HG03108 (cell line): ENCODE results near the gene CCDC30.
"Not testable (repeated sequence)": the region's sequence is repeated elsewhere in the genome, so short reads cannot be mapped to it uniquely, and the experiment has no call there.

Experiments used
- ATAC-seq: cut with Tn5 transposase; IDR thresholded peaks from one replicate; pipeline ENCODE4 v1.9.1; 2021; ENCODE audit warnings: moderate library complexity; ENCODE audit not compliant: unreplicated experiment

Gene CCDC30

DNA sequence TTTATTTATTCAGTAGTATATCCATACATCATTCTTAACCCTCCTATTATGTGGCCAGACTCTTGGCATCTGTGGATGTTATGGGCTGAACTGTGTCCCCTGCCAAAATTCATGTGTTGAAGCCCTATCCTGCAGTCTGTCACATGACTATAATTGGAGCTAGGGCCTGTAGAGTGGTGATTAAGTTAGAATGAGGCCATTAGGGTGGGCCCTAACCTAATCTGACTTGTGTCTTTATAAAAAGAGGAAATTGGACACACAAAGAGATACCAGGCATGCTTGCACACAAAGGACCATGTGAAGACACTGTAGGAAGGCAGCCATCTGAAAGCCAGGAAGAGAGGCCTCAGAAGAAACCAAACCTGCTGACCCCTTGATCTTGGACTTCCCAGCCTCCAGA is 13.8 kb upstream of the CCDC30 start:
- no peak for ATAC-seq

- no peak for ATAC-seq
These were observed 13.0 kb upstream of the CCDC30 start for GRCh38 chr1:42450061-42450460.

DNA sequence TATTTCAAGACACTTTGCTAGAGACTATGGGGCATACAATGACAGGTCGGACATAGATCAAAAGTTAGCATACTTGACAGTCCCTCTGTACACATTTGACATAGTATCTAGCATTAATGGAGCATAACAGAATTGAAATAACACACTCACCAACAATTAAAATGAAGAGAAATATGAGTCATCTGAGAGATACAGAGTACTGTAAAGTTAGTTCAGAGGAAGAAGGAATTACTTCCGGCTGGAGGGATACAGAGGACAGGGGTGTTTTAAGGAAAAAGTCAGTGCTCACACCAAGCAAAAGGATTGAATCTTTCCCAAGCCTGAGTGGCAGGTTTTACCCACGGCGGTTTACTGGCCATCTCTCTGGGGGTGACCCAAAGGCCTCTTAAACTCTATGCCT is 9.7 kb upstream of the CCDC30 start:
- no peak for ATAC-seq

DNA sequence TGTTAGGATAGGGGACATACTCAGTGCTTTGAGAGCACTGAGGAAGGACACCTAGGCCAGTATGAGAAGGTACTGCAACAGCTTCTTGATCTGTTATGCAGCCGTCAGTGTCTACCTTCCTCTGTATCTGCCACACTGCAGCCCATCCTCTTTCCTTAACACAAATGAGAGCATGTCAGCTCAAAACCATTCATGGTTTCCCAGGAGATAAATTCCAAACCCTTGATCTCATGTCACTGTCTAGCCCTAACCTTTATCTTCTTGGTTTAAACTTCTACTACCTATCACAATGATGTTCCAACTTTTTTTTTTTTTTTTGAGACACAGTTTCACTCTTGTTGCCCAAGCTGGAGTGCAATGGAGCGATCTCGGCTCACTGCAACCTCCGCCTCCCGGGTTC is 8.7 kb upstream of the CCDC30 start:
- ATAC-seq: no peak

DNA sequence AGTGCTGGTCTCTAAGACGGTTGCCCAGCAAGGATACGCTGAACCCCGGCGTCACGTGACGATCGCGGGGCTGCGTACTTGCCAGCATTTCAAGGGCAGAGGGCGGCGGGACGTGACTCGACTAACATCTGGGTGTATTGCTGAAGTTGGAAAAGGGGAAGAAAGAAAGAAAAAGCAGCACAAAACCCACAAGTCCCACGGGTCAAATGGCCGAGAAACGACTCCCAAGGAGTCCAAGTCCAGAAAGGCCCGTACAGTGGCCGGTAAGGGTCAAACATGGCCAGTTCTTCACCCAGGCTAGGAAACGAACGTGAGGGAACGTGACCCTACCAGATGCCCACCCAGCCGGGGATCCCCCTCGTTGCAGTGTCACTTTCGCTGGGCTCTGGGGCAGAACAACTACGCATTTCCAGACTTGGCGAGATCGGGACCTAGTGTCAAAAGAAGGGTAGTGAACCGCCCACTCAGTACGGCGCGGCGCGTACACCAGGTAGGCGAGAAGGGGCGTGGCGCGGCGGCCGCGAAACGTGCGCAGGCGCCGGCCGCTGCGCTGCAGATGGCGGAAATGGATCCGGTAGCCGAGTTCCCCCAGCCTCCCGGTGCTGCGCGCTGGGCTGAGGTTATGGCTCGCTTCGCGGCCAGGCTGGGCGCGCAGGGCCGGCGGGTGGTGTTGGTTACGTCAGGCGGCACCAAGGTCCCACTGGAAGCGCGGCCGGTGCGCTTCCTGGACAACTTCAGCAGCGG is 6.9 kb upstream of the CCDC30 start, which contains the start of the genes PPCS and ZMYND12:
PPCS (plus strand) TSS at position 534 of the 744 bp plus-strand sequence; CDS start at position 557, 23 bp downstream.
ZMYND12 (minus strand) TSS at position 13 of the 744 bp plus-strand sequence. CDS start 25 bp downstream, outside the sequence.
- ATAC-seq: peak; percentile 73

- peak; percentile 42 for ATAC-seq
These were observed 6.4 kb upstream of the CCDC30 start for GRCh38 chr1:42456754-42457089.

- no peak for ATAC-seq
These were observed 1.9 kb upstream of the CCDC30 start for GRCh38 chr1:42461196-42461595.

DNA sequence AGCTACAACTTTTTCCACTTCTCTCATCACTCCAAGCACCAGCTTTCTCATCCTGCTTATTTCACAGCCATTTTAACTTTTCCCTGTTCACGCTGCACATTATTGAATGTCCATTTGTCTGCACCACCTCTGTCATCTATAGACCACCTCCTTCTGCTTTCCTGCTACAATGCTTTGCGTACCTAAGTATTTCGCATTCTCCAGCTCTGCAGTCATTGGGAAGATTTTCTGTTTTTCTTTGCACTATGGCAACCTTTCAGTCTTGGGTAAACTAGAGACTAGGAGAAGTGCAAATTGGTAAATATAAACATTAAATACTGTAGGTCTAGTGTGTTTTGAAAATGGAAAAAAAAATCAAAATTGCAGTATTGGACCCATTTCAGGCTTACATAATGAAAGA is 835 bp downstream of the CCDC30 start:
- ATAC-seq: no peak

DNA sequence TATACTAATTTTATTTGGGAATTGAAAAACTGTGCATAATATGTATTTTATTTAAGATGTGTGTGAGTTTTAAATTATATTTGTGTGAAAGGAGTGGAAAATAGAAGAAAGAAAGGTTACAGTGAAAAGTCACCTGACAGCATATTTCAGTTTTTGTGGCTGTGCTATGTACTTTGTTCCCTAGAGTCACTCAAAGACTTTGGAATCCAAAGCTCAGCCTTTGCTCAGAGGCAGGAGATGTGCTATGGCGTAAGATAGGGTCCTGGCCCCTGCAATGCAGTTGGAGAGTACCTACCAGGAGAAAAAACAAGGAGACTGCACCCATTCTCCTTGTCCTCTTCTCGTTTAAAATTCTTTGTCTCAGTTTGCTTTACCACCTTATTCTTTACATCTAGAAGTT is 2.9 kb downstream of the CCDC30 start:
- no peak for ATAC-seq

- ATAC-seq: no peak
These were observed 6.6 kb downstream of the CCDC30 start for GRCh38 chr1:42469727-42470126.

DNA sequence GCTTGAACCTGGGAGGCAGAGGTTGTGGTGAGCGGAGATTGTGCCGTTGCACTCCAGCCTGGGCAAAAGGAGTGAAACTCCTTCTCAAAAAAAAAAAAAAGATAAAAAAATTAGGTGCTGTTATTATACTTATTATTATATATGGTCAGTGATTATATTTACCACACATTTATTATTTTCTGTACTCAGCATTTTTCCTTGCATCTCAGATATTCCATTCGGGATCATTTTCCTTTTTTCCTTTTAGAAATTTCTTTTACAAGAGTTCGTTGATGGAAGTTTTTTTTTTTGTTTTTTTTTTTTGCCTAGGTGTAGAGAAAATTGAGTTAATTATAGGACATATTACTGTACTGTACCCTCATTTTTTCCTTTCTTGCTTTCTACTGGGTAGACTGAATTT is 13.5 kb downstream of the CCDC30 start:
- ATAC-seq: no peak

GRCh38 chr1:42477354-42477753 is 14.3 kb downstream of the CCDC30 start:
- not testable (repeated sequence) for ATAC-seq

DNA sequence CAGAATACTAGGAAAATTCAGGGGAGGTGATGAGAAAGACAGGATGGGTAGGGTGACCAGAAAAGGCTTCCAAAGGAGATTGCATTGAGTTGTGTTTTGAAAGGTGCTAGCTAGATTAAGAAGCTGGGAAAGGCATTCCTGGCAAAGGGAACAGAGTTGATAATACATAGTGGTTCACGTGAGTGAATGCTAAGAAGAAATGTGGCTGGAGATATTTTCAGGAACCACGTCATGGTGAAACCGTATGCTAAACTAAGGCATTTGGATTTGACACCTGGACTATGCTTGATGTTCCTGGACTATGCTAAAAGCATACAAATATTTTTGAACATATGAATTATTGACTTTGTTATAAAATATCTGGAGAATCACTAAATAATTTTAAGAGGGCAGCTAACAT is 14.7 kb downstream of the CCDC30 start:
- ATAC-seq: no peak

GRCh38 chr1:42479621-42480020 is 16.5 kb downstream of the CCDC30 start:
- ATAC-seq: no peak

GRCh38 chr1:42480921-42481320 is 17.8 kb downstream of the CCDC30 start:
- ATAC-seq: no peak

DNA sequence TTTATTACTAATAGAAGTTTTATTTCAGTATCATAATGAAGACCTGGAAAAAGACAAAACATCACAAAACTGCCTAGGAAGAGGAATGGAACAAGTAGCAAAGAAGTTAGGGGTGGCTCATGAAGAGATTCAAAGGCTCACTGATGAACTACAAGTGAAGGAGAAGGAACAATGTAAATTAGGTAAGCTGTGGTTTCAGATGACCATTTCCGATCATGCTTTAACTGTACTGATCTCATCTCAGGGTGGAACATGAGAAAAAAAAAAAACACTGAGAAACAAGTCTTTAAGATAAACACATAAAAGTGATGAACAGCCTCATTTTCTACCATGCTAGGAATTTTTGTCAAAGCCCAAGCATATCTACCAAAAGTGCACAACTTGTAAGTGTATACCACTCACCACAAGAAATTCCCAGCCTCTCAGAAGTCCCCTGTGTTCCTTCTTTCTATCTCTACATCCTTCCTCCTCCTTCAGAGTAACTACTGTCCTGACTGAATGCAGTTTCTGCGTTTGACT is 19.6 kb downstream of the CCDC30 start:
- no peak for ATAC-seq

- ATAC-seq: no peak
These were observed 21.3 kb downstream of the CCDC30 start for GRCh38 chr1:42484382-42484781.

GRCh38 chr1:42490237-42490636 is 27.2 kb downstream of the CCDC30 start:
- ATAC-seq: no peak

DNA sequence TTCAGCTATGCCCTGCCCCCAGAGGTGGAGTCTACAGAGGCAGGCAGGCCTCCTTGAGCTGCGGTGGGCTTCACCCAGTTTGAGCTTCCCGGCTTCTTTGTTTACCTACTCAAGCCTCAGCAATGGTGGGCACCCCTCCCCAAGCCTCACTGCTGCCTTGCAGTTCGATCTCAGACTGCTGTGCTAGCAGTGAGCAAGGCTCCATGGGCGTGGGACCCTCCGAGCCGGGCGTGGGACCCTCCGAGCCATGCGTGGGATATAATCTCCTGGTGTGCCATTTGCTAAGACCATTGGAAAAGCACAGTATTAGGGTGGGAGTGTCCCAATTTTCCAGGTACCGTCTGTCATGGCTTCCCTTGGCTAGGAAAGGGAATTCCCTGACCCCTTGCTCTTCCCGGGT is 38.9 kb downstream of the CCDC30 start:
- ATAC-seq: not testable (repeated sequence)

GRCh38 chr1:42504535-42505128 is 41.5 kb downstream of the CCDC30 start:
- ATAC-seq: no peak

- no peak for ATAC-seq
These were observed 43.5 kb downstream of the CCDC30 start for GRCh38 chr1:42506576-42506975.

- ATAC-seq: not testable (repeated sequence)
These were observed 48.6 kb downstream of the CCDC30 start for GRCh38 chr1:42511581-42512155.
